Activated T-cell treated with anti-CD3 and anti-CD28 coated beads, Interleukin-2, amount 50 U/mL, for 72 hours (primary cell): ENCODE results near the gene CITED4. TPM values are rescaled to one million over a fixed set of nuclear protein-coding genes. Genes with fewer than 3 reads are reported as not detected.

Source experiments
- ATAC-seq, 2 donors: fragments of 150-1000 bp; cut with Tn5 transposase; replicated peaks in 1 of 2; 2 replicates each; pipeline ENCODE4 v1.10.0; 2021; ENCODE audit warnings: moderate library complexity in 2 of 2, mild to moderate bottlenecking in 1 of 2
- DNase-seq, 2 donors: peaks; one replicate each; pipeline ENCODE4 v3.0.0; 2021 to 2022; ENCODE audit warnings: mixed read lengths in 1 of 2
- H3K27ac Mint-ChIP-seq: one replicate; pipeline ENCODE4 v1.8.0; 2022; ENCODE audit warnings: mild to moderate bottlenecking, moderate library complexity, mixed read lengths
- H3K27me3 Mint-ChIP-seq: one replicate; pipeline ENCODE4 v1.8.0; 2022; ENCODE audit warnings: low read depth, mixed read lengths
- H3K36me3 Mint-ChIP-seq, 2 donors: one replicate each; pipeline ENCODE4 v1.8.0; 2022; ENCODE audit warnings: mixed read lengths in 2 of 2, mild to moderate bottlenecking in 1 of 2; ENCODE audit not compliant: insufficient read depth in 2 of 2
- H3K4me1 Mint-ChIP-seq: one replicate; pipeline ENCODE4 v1.8.0; 2022; ENCODE audit warnings: low read depth, mixed read lengths
- H3K4me3 Mint-ChIP-seq, 2 donors: one replicate each; pipeline ENCODE4 v1.8.0; 2022; ENCODE audit warnings: mild to moderate bottlenecking in 2 of 2, mixed read lengths in 2 of 2, moderate library complexity in 2 of 2
- H3K9me3 Mint-ChIP-seq, 2 donors: one replicate each; pipeline ENCODE4 v1.8.0; 2022; ENCODE audit warnings: mixed read lengths in 2 of 2
- total RNA-seq, 2 donors: library from RNA; stranded (reverse); gene quantifications; one replicate each; pipeline ENCODE4 v1.2.3, GENCODE V29; 2022

Gene CITED4, protein sequence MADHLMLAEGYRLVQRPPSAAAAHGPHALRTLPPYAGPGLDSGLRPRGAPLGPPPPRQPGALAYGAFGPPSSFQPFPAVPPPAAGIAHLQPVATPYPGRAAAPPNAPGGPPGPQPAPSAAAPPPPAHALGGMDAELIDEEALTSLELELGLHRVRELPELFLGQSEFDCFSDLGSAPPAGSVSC
- 1 to 10 TPM; 1.9 to 2.1 TPM for total RNA-seq

- H3K4me3 Mint-ChIP-seq: peak within 1 kb of the TSS; percentile 82 to 94
- peaks cover 18% of the 10 kb centered on the region for H3K27me3 Mint-ChIP-seq
- DNase-seq: peak; percentile 94
- no peaks in the 10 kb centered on the region for H3K9me3 Mint-ChIP-seq
- H3K27ac Mint-ChIP-seq: peak within 1 kb of the TSS; percentile 26
- H3K4me1 Mint-ChIP-seq: peaks cover 18% of the 10 kb centered on the region
- H3K36me3 Mint-ChIP-seq: no peaks in the 10 kb centered on the region
- peak; percentile 94 to 96 for ATAC-seq
These were observed at the start of gene CITED4 for GRCh38 chr1:40862008-40862863. TSS of gene CITED4 (minus strand) at chr1:40862363. CDS start at chr1:40862127, 236 bp downstream.

DNA sequence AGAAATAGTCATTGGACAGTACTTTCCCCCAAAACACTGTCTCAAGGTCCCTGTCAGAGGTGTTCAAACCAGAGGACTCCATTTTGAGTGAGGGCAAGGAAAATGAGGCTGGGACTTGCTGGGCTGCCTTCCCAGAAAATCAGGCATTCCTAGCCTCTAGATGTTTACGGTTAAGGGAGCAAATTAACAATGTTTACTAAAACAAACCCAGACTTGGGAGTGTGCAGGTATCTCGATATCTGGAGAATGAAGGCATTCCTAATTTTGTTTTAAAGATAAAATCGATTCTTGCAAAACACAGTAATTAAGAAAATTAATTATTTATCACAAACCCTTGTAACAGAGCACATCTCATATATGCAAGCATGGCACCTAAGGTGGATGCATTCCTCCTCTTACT lies 48.9 kb upstream of the CITED4 start:
- H3K36me3 Mint-ChIP-seq: no peaks in the 10 kb centered on the region
- DNase-seq: no peak
- H3K4me3 Mint-ChIP-seq: no peak overlapping the region
- ATAC-seq: no peak
- H3K27ac Mint-ChIP-seq: no peak overlapping the region
- no peaks in the 10 kb centered on the region for H3K9me3 Mint-ChIP-seq
- no peaks in the 10 kb centered on the region for H3K27me3 Mint-ChIP-seq
- H3K4me1 Mint-ChIP-seq: no peaks in the 10 kb centered on the region

DNA sequence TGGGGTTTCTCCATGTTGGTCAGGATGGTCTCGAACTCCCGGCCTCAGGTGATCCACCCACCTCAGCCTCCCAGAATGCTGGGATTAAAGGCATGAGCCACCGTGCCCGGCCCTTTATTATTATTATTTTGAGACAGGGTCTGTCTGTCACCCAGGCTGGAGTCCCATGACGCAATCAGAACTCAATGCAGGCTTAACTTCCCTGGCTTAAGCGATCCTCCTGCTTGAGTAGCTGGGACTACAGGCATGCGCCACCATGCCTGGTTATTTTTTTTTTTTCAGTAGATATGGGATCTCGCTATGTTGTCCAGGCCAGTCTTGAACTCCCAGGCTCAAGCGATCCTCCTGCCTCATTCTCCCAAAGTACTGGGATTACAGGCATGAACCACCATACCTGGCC lies 47.1 kb upstream of the CITED4 start:
- no peak overlapping the region for H3K27ac Mint-ChIP-seq

GRCh38 chr1:40908350-40908749 lies 46.2 kb upstream of the CITED4 start:
- DNase-seq: no peak
- H3K36me3 Mint-ChIP-seq: no peaks in the 10 kb centered on the region
- H3K4me1 Mint-ChIP-seq: no peaks in the 10 kb centered on the region
- H3K9me3 Mint-ChIP-seq: no peaks in the 10 kb centered on the region
- no peaks in the 10 kb centered on the region for H3K27me3 Mint-ChIP-seq
- ATAC-seq: no peak
- H3K27ac Mint-ChIP-seq: no peak overlapping the region
- no peak overlapping the region for H3K4me3 Mint-ChIP-seq

More for the DNA sequence above, 47.1 kb upstream of the CITED4 start:
- no peaks in the 10 kb centered on the region for H3K36me3 Mint-ChIP-seq
- H3K4me3 Mint-ChIP-seq: no peak overlapping the region
- no peaks in the 10 kb centered on the region for H3K27me3 Mint-ChIP-seq
- no peak for DNase-seq
- H3K9me3 Mint-ChIP-seq: no peaks in the 10 kb centered on the region
- no peak for ATAC-seq
- H3K4me1 Mint-ChIP-seq: no peaks in the 10 kb centered on the region

DNA sequence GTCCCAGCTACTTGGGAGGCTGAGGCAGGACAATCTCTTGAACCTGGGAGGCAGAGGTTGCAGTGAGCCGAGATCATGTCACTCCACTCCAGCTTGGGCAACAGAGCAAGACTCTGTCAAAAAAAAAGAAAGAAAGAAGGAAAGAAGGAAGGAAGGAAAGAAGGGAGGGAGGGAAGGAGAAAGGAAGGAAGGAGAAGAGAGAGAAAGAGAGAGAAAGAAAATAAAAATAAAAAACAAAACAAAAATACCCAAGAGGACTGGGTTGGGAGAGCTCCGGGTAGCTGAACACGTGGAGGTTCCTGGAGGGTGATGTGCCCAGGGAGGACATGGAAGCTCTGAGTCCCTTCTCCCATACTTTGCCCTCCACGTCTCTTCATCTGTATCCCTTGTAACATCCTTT lies 45.7 kb upstream of the CITED4 start:
- no peaks in the 10 kb centered on the region for H3K9me3 Mint-ChIP-seq
- no peaks in the 10 kb centered on the region for H3K36me3 Mint-ChIP-seq
- H3K4me1 Mint-ChIP-seq: no peaks in the 10 kb centered on the region
- H3K27me3 Mint-ChIP-seq: no peaks in the 10 kb centered on the region
- DNase-seq (no peak), ATAC-seq (no peak)
- no peak overlapping the region for H3K4me3 Mint-ChIP-seq
- no peak overlapping the region for H3K27ac Mint-ChIP-seq

- no peak overlapping the region for H3K27ac Mint-ChIP-seq
These were observed 44.7 kb upstream of the CITED4 start for GRCh38 chr1:40906781-40907400.

DNA sequence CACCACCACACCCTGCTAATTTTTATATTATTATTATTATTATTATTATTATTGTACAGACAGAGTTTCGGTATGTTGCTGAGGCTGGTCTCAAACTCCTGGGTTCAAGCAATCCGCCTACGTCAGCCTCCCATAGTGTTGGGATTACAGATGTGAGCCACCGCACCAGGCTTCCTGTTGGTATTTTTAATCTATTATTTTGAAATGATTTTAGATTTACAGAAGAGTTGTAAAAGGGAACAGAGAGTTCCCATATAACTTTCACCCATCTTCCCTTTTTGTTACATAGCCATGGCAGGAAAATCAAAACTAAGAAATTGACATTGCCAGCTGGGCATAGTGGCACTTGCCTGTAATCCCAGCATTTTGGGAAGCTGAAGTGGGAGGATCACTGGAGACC lies 42.9 kb upstream of the CITED4 start:
- Mint-ChIP-seq H3K4me1 (no peaks in the 10 kb centered on the region), H3K27ac (no peak overlapping the region), H3K4me3 (no peak overlapping the region), H3K9me3 (no peaks in the 10 kb centered on the region), H3K27me3 (no peaks in the 10 kb centered on the region), H3K36me3 (no peaks in the 10 kb centered on the region)
- ATAC-seq (no peak), DNase-seq (no peak)

More at GRCh38 chr1:40906781-40907400, 44.7 kb upstream of the CITED4 start:
- no peaks in the 10 kb centered on the region for H3K4me1 Mint-ChIP-seq
- ATAC-seq (no peak), DNase-seq (no peak)
- H3K36me3 Mint-ChIP-seq: no peaks in the 10 kb centered on the region
- no peaks in the 10 kb centered on the region for H3K9me3 Mint-ChIP-seq
- H3K27me3 Mint-ChIP-seq: no peaks in the 10 kb centered on the region
- H3K4me3 Mint-ChIP-seq: no peak overlapping the region

DNA sequence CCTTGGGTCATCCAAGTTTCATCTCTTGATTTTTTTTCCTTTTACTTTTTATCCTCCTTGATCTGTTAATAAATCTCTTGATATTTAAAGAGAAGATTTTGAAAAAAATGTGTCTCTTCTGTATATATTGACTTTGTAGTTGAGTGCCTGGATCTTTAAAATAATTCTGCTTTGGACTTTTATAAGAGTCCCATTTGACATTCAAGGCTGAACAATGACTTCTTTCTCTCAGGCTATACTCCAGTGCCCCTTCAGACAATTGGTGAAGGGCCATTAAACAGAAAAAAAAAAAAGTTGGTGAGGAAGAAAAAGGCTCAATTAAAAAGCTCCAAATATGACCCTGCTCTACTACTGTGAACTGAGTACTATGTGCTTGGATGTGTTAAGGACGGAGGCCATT lies 40.9 kb upstream of the CITED4 start:
- H3K9me3 Mint-ChIP-seq: no peaks in the 10 kb centered on the region
- peaks cover 6% of the 10 kb centered on the region for H3K4me1 Mint-ChIP-seq
- ATAC-seq (no peak), DNase-seq (no peak)
- H3K4me3 Mint-ChIP-seq: no peak overlapping the region
- H3K36me3 Mint-ChIP-seq: no peaks in the 10 kb centered on the region
- H3K27me3 Mint-ChIP-seq: no peaks in the 10 kb centered on the region
- peak overlapping the region; percentile 30 for H3K27ac Mint-ChIP-seq

DNA sequence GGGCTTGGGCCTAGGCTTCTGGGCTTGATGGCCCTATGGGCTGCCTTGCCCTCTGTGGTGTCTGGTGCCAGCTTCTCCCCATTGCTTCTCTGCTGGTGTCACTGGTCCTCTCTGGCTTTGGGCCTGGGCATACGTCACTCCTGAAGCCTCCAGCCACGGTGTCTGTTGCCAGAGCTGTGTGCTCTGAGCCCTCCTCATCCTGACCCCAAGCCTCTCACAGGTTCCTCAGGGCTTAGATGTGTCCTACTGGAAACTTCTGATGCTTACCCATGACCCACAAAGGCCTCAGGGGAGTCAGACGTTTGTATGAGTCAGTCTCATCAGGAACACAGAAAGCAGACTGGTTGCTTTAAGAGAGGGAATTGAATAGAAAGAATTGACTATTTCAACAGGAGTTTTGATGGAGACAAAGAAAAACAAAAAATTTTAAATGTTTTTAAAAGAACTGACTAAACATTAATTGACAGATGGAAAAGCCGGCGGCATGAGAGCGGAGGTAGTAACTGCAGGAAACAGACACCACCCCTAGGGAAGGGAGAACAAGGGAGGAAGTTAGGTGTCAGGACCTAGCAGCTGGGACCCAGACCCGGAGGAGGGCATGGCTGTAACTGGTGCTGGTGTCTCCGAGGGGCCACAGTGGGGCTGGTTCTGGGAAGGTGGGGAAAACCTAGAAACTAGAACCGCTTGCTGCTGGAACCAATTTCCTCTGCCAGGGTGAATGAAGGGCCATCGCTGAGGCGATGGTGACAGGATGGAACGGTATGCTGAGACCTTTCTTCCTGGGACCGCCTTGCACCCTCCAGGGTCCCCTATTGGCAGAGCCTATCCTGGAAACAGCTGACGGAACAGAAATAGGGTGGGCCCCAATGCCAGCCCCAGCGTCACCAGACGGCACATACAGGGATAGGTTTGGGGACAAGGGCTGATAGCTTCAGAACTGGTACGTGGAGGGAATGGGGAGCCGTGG lies 40.0 kb upstream of the CITED4 start:
- no peaks in the 10 kb centered on the region for H3K9me3 Mint-ChIP-seq
- H3K4me3 Mint-ChIP-seq: no peak overlapping the region
- H3K27me3 Mint-ChIP-seq: no peaks in the 10 kb centered on the region
- peak overlapping the region; percentile 65 for H3K27ac Mint-ChIP-seq
- ATAC-seq (no peak), DNase-seq (no peak)
- peaks cover 10% of the 10 kb centered on the region for H3K4me1 Mint-ChIP-seq
- no peaks in the 10 kb centered on the region for H3K36me3 Mint-ChIP-seq

- peaks cover 10% of the 10 kb centered on the region for H3K4me1 Mint-ChIP-seq
- no peaks in the 10 kb centered on the region for H3K27me3 Mint-ChIP-seq
- DNase-seq (no peak), ATAC-seq (no peak)
- H3K36me3 Mint-ChIP-seq: peaks cover 7% of the 10 kb centered on the region in 2 donors
- peaks cover 7 to 9% of the 10 kb centered on the region in 2 donors for H3K9me3 Mint-ChIP-seq
- no peak overlapping the region for H3K27ac Mint-ChIP-seq
- H3K4me3 Mint-ChIP-seq: no peak overlapping the region
These were observed 37.2 kb upstream of the CITED4 start for GRCh38 chr1:40899230-40899870.

- ATAC-seq (peak; percentile 43 to 53), DNase-seq (peak; percentile 19 to 34)
- H3K4me1 Mint-ChIP-seq: peaks cover 10% of the 10 kb centered on the region
- peaks cover 7 to 9% of the 10 kb centered on the region in 2 donors for H3K36me3 Mint-ChIP-seq
- peaks cover 3% of the 10 kb centered on the region for H3K27me3 Mint-ChIP-seq
- H3K4me3 Mint-ChIP-seq: no peak overlapping the region
- H3K9me3 Mint-ChIP-seq: peaks cover 11 to 12% of the 10 kb centered on the region in 2 donors
- no peak overlapping the region for H3K27ac Mint-ChIP-seq
These were observed 36.3 kb upstream of the CITED4 start for GRCh38 chr1:40898431-40898901.

- no peak overlapping the region for H3K27ac Mint-ChIP-seq
- H3K4me1 Mint-ChIP-seq: peaks cover 10% of the 10 kb centered on the region
- H3K9me3 Mint-ChIP-seq: peaks cover 15 to 17% of the 10 kb centered on the region in 2 donors
- H3K4me3 Mint-ChIP-seq: no peak overlapping the region
- H3K27me3 Mint-ChIP-seq: peaks cover 7% of the 10 kb centered on the region
- no peak for ATAC-seq
- peaks cover 11 to 13% of the 10 kb centered on the region in 2 donors for H3K36me3 Mint-ChIP-seq
- DNase-seq: no peak
These were observed 35.4 kb upstream of the CITED4 start for GRCh38 chr1:40897513-40897912.
